GM10248 (cell line): ENCODE measurements around the gene CFAP97D1.

Source experiments
- CTCF ChIA-PET: fragments of 300-600 bp; sonication (Branson Sonifier 250); formaldehyde crosslinking; extraction: SDS; loops from one replicate; lab custom pipeline; 2021; ENCODE audit warnings: antibody characterized with exemption; lab: Yijun Ruan, JAX
- POLR2A ChIA-PET: fragments of 350-650 bp; sonication (Branson Sonifier 250); formaldehyde crosslinking; extraction: SDS; loops from one replicate; lab custom pipeline; 2020; ENCODE audit warnings: antibody characterized with exemption; lab: Yijun Ruan, JAX
- DNase-seq: peaks from one replicate; pipeline ENCODE4 v3.0.0; 2012; ENCODE audit errors: extremely low spot score
- CTCF ChIP-seq: IDR thresholded peaks from 2 replicates; pipeline ENCODE4 v1.5.1; 2012; ENCODE audit warnings: mild to moderate bottlenecking, low read depth; ENCODE audit errors: extremely low read depth, missing control alignments, control extremely low read depth

The CFAP97D1 gene

GRCh38 chr17:43814714-43815113 lies 34.5 kb downstream of the CFAP97D1 start:
- TF ChIP-seq CTCF, result no peak
- POLR2A ChIA-PET, result no interaction called here
- CTCF ChIA-PET, result no interaction called here
- DNase-seq, result no peak

DNA sequence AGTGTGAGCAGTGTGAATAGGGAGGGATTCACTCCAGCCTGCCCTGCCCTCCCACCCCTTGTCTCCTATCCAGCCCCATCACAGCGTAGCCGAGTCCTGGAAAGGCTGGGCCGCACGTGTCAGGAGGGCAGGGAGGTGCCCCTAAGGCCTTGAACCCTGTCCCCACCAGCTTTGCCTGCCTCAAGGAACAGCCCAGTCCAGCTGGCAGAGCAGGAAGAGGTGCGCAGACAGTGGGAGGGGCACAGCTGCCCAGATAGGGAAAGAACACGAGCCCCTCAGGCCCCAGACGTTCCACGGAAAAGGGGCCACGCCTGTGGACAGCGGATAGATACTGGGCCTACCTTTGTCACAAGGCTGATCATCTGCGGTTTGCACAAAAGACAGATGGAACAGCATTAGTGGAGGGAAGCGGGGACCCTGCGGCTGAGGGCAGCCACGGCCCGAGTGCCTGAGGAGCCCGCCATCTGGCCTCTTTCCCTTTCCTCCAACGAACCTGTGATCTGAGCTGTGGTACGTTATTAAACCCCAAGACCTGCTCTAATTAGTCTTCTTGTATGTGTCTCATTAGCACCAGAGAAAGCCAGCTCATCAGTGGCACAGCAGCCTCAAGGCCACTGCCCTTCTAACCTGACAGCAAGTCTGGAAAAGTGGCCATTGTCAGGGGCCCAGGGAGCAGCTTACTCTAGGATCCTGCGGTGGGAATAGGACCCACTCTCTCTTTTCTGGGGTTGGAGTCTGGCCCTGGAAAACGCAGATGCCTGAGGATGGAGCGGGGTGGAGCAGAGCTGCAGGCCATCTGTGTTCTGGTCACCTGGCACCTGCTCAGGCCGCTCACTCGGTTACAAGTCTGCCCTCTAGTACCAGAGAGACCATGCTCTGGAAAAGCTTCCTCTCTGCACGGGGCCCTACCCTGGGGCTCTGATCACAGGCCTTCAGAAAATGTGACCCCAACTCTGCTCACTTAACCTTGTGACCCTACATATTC lies 36.4 kb downstream of the CFAP97D1 start:
- no peak for DNase-seq
- POLR2A ChIA-PET, result no interaction called here
- CTCF ChIA-PET, result interaction anchor here (1.1 to 1.9 kb wide), 5 partner anchors 11 to 74 kb away, joined by 3 to 12 read pairs (median 4); partner anchors contain the start of gene CD300LG
- TF ChIP-seq CTCF, result no peak

GRCh38 chr17:43817826-43818225 lies 37.6 kb downstream of the CFAP97D1 start:
- CTCF ChIA-PET, result interaction anchor here (1.1 to 1.5 kb wide), 3 partner anchors 10 to 73 kb away, joined by 3 to 12 read pairs (median 3); partner anchors contain the start of gene CD300LG
- POLR2A ChIA-PET, result no interaction called here
- TF ChIP-seq CTCF, result no peak
- DNase-seq, result no peak

DNA sequence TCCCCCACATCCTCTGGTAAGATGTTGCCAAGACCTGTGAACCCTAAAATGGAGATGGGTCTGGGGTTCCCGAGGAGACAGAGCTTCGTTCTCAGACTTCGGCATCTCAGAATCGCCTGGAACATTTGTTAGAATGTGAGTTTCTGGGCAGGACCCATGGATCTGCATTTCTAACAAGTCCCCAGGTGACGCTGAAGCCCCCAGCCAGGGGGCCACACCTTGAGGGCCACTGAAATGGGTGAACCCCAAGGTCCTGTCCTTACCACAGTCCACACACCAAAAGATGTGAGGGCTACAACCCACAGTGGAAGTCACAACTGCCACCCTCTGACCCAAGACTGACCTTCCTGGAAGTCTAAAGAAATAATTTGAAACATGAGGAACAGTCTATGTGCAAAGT lies 38.7 kb downstream of the CFAP97D1 start:
- CTCF ChIA-PET, result interaction anchor here (0.9 to 1.5 kb wide), 3 partner anchors 8 to 27 kb away, joined by 3 to 4 read pairs (median 3); no protein-coding TSS in a partner anchor

DNA sequence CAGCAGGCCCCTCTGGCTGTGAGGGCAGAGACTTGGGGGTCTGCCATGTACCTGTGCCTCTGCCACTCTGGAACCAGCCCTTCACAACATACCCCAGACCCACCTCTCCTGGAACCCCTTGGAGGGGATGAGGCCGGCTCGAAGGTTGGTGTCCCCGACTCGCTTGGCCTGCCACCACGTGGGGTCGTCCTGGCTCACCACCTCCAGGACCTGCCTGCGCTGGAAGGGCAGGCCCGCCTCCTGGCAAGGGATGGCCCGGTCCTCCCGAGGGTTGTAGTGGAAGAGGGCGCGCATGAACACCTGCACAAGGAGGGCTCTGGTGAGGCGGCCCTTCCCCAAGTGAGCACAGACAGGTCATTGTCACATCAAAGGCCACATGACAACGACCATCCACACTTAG lies 40.5 kb downstream of the CFAP97D1 start:
- DNase-seq, result no peak
- no peak for TF ChIP-seq CTCF
- ChIA-PET POLR2A (no interaction called here), CTCF (no interaction called here)

More for the DNA sequence above, 38.7 kb downstream of the CFAP97D1 start:
- DNase-seq, result no peak
- POLR2A ChIA-PET, result no interaction called here
- TF ChIP-seq CTCF, result no peak

GRCh38 chr17:43822570-43823190 lies 42.4 kb downstream of the CFAP97D1 start:
- no peak for DNase-seq
- POLR2A ChIA-PET, result no interaction called here

More at GRCh38 chr17:43822570-43823190, 42.4 kb downstream of the CFAP97D1 start:
- CTCF ChIA-PET, result interaction anchor here (1.1 to 2.7 kb wide), 3 partner anchors 23 to 246 kb away, joined by 3 to 11 read pairs (median 3); partner anchors contain the start of gene CD300LG
- no peak for TF ChIP-seq CTCF
